Dermis microvascular lymphatic vessel endothelial cell (primary cell): ENCODE results near the gene MVD. TPM values are rescaled to one million over a fixed set of nuclear protein-coding genes. Genes with fewer than 3 reads are reported as not detected.

Experiments used
- DNase-seq, 2 donors: peaks; one replicate each; pipeline versions ENCODE4 v3.0.0 to v3.0.0-alpha.2; 2010; ENCODE audit warnings: low read depth in 2 of 2
- total RNA-seq: library from RNA; depleted of rRNA; stranded (reverse); fragments of >200 nt; gene quantifications from 2 replicates; pipeline ENCODE4 v1.2.1, GENCODE V29; 2014

MVD gene
- total RNA-seq, 1 donor from 2014 or later = 59.7 TPM

- peak in 1 of 2 donors; percentile 33 for DNase-seq
Observed at GRCh38 chr16:88697831-88698615, 35.1 kb upstream of the MVD start.

- no peak for DNase-seq
Observed at GRCh38 chr16:88697116-88697830, 34.4 kb upstream of the MVD start.

GRCh38 chr16:88696441-88696840 lies 33.5 kb upstream of the MVD start:
- DNase-seq = no peak

DNA sequence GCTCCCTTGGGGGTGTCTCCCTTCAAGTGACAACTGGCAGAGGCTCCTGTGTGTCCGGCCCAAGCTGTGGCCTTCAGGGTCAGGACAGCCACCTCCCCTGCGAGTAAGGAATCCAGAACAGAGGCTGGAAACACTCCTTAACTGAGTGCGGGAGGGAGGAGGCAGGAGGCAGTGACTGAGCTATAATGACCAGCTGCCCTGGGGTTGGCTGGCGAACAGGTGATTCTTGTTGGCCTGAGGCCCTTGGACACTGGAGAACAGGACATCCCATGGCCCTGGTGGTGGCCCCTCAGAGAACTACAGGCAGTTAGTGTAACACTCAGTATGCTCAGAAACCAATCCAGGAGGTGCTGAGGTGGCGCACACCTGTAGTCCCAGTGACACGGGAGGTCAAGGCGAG lies 32.9 kb upstream of the MVD start:
- no peak for DNase-seq

GRCh38 chr16:88695218-88695617 lies 32.3 kb upstream of the MVD start:
- DNase-seq = no peak

DNA sequence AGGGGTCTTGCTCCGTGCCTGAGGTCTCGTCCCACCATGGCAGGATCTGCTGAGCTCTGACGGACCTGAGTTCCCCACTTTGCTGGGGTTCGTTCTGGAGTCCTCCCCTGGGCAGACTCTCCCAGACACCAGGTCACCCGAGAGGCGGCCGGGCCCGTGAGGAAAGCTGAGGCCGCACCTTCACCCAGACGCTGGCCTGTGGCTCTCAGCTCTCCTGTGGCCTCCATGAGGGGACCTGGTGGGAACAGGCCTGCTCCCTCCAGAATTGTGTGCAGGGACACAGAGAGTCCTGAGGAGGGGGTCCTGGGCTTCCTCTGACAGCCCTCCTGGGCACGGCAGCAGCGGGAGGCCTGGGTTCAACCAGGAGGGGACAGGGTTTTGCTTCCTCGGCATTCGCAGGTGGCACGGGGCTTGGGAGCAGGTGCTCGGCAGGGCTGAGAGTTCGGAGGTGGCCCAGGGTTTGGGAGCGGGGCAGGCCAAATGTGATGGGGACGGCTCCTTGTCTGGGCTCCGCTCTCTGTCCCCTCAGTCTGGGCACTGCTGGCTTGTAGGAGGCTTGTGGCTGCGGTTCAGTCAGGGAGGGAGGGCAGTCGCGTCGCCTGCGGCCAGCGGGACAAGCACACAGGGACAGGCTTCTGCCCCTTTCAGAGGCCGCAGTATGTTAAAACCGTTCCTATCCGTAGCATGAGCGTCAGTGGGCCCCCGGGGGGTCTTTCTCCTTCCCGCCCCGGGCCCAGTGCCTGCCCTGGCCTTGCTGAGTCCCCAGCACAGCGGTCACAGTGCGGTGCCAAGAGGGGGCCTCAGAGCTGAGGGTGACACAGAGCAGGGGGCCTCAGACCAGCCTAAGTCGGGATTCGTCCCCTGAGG lies 31.6 kb upstream of the MVD start:
- DNase-seq = no peak

GRCh38 chr16:88693420-88694177 lies 30.7 kb upstream of the MVD start:
- no peak for DNase-seq

- no peak for DNase-seq
Observed at GRCh38 chr16:88692861-88693260, 30.0 kb upstream of the MVD start.

- no peak for DNase-seq
Observed at GRCh38 chr16:88691924-88692560, 29.2 kb upstream of the MVD start.

- DNase-seq = no peak
Observed at GRCh38 chr16:88691129-88691813, 28.4 kb upstream of the MVD start.

DNA sequence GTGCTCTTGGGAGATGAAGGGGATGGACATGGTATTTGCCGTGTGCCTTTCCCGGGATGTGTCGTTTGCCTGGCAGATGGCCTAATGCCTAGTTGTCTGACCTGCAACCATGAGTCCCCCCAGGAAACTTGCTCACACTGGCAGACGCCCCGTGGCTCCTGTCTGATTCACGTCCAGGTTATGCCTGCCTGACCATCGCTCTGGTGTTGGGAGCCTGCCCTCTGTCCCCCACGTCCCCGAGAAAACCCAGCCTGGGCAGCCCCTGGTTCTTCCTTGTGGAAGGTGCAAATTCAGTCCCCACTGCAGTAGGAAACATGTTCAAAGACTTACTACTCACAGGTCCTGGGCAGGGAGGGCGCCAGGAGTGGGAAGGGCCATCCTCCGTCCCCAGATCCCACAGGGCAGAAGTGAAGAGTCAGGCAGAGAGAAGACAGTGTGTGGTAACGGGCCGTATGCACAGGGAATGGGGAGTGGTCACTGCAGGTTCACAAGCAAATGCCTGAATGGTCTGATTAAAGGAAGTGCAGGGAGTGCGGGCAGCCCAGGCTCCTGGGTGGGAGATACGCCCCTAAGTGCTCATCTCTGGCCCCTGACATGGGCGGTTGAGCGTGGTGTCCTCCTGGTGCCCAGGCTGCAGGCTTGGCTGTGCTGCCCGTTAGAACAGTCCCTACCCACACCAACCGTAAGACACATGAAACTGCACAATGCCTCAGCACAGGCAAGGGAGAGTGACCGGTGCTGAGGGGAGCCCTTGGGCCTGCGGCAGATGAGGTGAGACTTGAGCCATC lies 27.6 kb upstream of the MVD start:
- DNase-seq = no peak

- no peak for DNase-seq
Observed at GRCh38 chr16:88688013-88688778, 25.3 kb upstream of the MVD start.

DNA sequence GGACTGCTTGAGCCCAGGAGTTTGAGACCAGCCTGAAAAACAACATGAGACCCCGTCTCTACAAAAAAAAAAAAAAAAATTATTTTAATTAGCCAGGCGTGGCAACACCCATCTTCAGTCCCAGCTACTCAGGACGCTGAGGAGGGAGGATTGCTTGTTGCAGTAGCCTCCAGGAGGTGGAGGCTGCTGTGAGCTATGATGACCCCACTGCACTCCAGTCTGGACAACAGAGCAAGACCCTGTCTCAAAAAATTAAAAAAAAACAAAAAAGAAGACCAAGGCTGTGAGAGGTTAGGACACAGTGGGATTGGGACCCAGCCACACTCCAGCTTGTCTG lies 24.8 kb upstream of the MVD start:
- no peak for DNase-seq

GRCh38 chr16:88687254-88687576 lies 24.3 kb upstream of the MVD start:
- no peak for DNase-seq

DNA sequence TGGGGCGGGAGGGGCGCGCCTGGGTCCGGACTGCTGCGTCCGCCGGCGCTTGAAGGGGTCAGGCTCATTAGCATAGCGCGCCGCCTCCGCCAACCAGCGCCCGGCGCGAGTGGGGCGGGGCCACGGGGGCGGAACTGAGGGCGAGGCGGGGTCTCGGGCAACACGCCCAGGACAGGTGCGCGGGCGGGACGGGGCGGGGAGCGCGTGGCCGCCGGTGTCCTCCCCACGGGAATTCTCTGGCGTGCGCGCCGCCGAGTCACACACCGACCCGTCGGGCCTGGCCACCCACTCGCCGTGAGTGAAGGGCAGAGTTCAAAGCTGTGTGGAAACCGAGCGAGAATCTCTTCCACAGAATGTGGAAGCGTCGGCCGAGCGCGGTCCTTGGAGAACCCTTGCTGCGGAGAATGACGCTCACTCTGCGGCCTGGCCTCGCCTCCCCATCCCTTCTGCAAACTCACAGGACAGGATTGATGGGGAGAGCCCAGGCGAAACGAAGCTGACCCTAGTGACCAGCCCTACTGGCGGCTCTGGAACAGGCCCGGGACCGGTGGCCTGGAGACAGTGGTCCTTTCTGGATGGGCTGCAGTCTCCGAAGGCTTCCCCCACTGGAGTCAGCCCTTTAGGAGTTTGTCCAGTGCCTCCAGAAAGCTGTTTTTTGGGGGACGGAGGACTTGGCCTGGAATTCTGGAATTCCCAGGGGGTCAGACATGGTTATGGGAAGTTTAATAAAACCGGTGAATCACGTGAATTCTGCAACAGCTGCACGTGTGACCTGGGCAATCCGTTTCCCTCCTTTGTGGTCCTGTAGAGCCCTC lies 23.8 kb upstream of the MVD start, which contains the start of gene SNAI3:
Gene SNAI3 (minus strand): TSS at position 69 of the 815 bp plus-strand sequence. CDS start 101 bp downstream, outside the sequence.
- peak in 1 of 2 donors; percentile 68 for DNase-seq

- no peak for DNase-seq
Observed at GRCh38 chr16:88686062-88686438, 23.2 kb upstream of the MVD start.

- peak in 1 of 2 donors; percentile 34 for DNase-seq
Observed at GRCh38 chr16:88685156-88686061, 22.5 kb upstream of the MVD start.
